Endothelial cell of umbilical vein (primary cell): ENCODE results near the gene TUBB4B. TPM values are rescaled to one million over a fixed set of nuclear protein-coding genes. Genes with fewer than 3 reads are reported as not detected.

Experiments used
- BruUV-seq: library from RNA; stranded (reverse); fragments of 400-500 nt; replicated peaks from 2 replicates; lab custom pipeline; 2021; lab: Mats Ljungman, UMichigan
- CTCF ChIA-PET: fragments of 300-600, 350-600 bp; sonication (Branson Sonifier 250); formaldehyde crosslinking; loops from one replicate; lab custom pipeline; 2021; ENCODE audit warnings: antibody characterized with exemption, inconsistent platforms; lab: Charles Lee
- POLR2A ChIA-PET: fragments of 300-600, 350-600 bp; sonication (Branson Sonifier 250); formaldehyde crosslinking; loops from one replicate; lab custom pipeline; 2021; ENCODE audit warnings: antibody characterized with exemption, inconsistent platforms; lab: Charles Lee
- DNase-seq: peaks from one replicate; pipeline ENCODE4 v3.0.0-alpha.2; 2011; ENCODE audit warnings: low read depth, low spot score
- FAIRE-seq: peaks from 2 replicates; lab custom pipeline; 2011; peaks lifted over from hg19 to GRCh38; lab: Jason Lieb, UNC
- H2AFZ ChIP-seq: 2 replicates; pipeline ENCODE4 v1.6.0; 2012; ENCODE audit warnings: low read depth, low read length, control low read depth, inconsistent platforms
- H3K27ac ChIP-seq: 2 replicates; pipeline ENCODE4 v1.5.1; 2011; ENCODE audit warnings: low read depth, mild to moderate bottlenecking, control low read depth, low read length, moderate library complexity; ENCODE audit not compliant: insufficient read depth
- H3K27me3 ChIP-seq, 2 experiments: 2 replicates each; pipeline versions ENCODE4 v1.6.0 to v1.6.1; 2011; ENCODE audit warnings: low read length in 2 of 2, mixed read lengths in 1 of 2; ENCODE audit not compliant: control insufficient read depth in 2 of 2, insufficient read depth in 2 of 2
- H3K36me3 ChIP-seq, 2 experiments: 2 replicates in 1 of 2; 3 replicates in 1 of 2; pipeline ENCODE4 v1.5.1; 2011; ENCODE audit warnings: low read length in 2 of 2, mild to moderate bottlenecking in 1 of 2, moderate library complexity in 1 of 2; ENCODE audit not compliant: control insufficient read depth in 2 of 2, insufficient read depth in 2 of 2; ENCODE audit errors: extremely low read depth in 1 of 2
- H3K4me1 ChIP-seq: 3 replicates; pipeline ENCODE4 v1.5.1; 2011; ENCODE audit warnings: mild to moderate bottlenecking, low read length; ENCODE audit not compliant: control insufficient read depth, insufficient read depth; ENCODE audit errors: extremely low read depth
- H3K4me2 ChIP-seq: 2 replicates; pipeline ENCODE4 v1.6.1; 2011; ENCODE audit warnings: low read length, control low read depth, mixed read lengths; ENCODE audit not compliant: insufficient read depth
- H3K4me3 ChIP-seq, 3 experiments: fragments of 200-600 bp in 1 of 3; sonication (generic), shearing (Covaris generic) in 1 of 3; replicated peaks in 1 of 3; 2 replicates each; pipeline ENCODE4 v1.5.1; 2011 to 2016; ENCODE audit warnings: control low read depth in 3 of 3, low read length in 3 of 3, mild to moderate bottlenecking in 2 of 3, inconsistent platforms in 1 of 3, low read depth in 1 of 3, moderate library complexity in 1 of 3; ENCODE audit not compliant: insufficient read depth in 1 of 3
- H3K79me2 ChIP-seq: 2 replicates; pipeline ENCODE4 v1.6.0; 2012; ENCODE audit warnings: low read length, inconsistent platforms; ENCODE audit not compliant: control insufficient read depth, insufficient read depth
- H3K9ac ChIP-seq: replicated peaks from 2 replicates; pipeline ENCODE3; 2011; ENCODE audit warnings: low read length, control low read depth; ENCODE audit not compliant: insufficient read depth; ENCODE audit errors: extremely low read depth
- H3K9me1 ChIP-seq: replicated peaks from 3 replicates; pipeline ENCODE4 v1.6.0; 2011; ENCODE audit warnings: mild to moderate bottlenecking, low read length; ENCODE audit not compliant: control insufficient read depth, insufficient read depth; ENCODE audit errors: extremely low read depth
- H3K9me3 ChIP-seq: replicated peaks from 2 replicates; pipeline ENCODE4 v1.5.1; 2012; ENCODE audit warnings: low read length, inconsistent platforms; ENCODE audit not compliant: control insufficient read depth, insufficient read depth
- H4K20me1 ChIP-seq: replicated peaks from 2 replicates; pipeline ENCODE3; 2011; ENCODE audit warnings: mild to moderate bottlenecking, low read length; ENCODE audit not compliant: control insufficient read depth, insufficient read depth; ENCODE audit errors: extremely low read depth
- EZH2 ChIP-seq: IDR thresholded peaks from 2 replicates; pipeline ENCODE4 v1.6.1; 2012; ENCODE audit warnings: borderline replicate concordance, low read depth, mild to moderate bottlenecking, moderate library complexity, low read length, inconsistent platforms; ENCODE audit not compliant: severe bottlenecking
- FOS ChIP-seq: IDR thresholded peaks from 2 replicates; pipeline ENCODE4 v1.6.1; 2011; ENCODE audit warnings: mild to moderate bottlenecking, low read length, moderate library complexity, borderline replicate concordance; ENCODE audit not compliant: insufficient read depth
- GATA2 ChIP-seq: IDR thresholded peaks from 2 replicates; pipeline ENCODE4 v1.7.0; 2011; ENCODE audit warnings: low read depth, mild to moderate bottlenecking, moderate library complexity, mixed read lengths, low read length; ENCODE audit not compliant: insufficient read length, insufficient read depth
- JUN ChIP-seq: IDR thresholded peaks from 2 replicates; pipeline ENCODE4 v1.6.1; 2011; ENCODE audit warnings: borderline replicate concordance, low read depth; ENCODE audit not compliant: insufficient read length, insufficient read depth
- MAX ChIP-seq: IDR thresholded peaks from 2 replicates; pipeline ENCODE4 v1.6.1; 2011; ENCODE audit not compliant: insufficient read depth, insufficient read length
- MYC ChIP-seq: IDR thresholded peaks from one replicate; pipeline ENCODE4 v1.6.1; 2011; ENCODE audit warnings: mild to moderate bottlenecking, low read depth, low read length
- POLR2A ChIP-seq: IDR thresholded peaks from 2 replicates; pipeline ENCODE4 v1.6.1; 2012; ENCODE audit warnings: low read depth, mild to moderate bottlenecking, control low read depth, low read length
- POLR2AphosphoS5 ChIP-seq: IDR thresholded peaks from 2 replicates; pipeline ENCODE4 v1.6.1; 2012; ENCODE audit warnings: low read depth, mild to moderate bottlenecking, control low read depth, low read length, moderate library complexity; ENCODE audit not compliant: insufficient read depth
- dilution Hi-C: fragments of 300-500 bp; cut with MboI; formaldehyde crosslinking; loops from one replicate; pipeline ENCODE4 v1.15.0; 2019; ENCODE audit warnings: low sequenced_read_pairs; ENCODE audit not compliant: extremely low pct_ligation_motif_present
- intact Hi-C: fragments of 100-400 bp; cut with micrococcal nuclease; formaldehyde crosslinking; loops from one replicate; pipeline ENCODE4 v1.10.0; 2022
- polyA plus RNA-seq, 4 experiments: library from polyadenylated mRNA; depleted of rRNA in 3 of 4; stranded (reverse) in 3 of 4; unstranded in 1 of 4; fragments of >200 nt; gene quantifications; 2 replicates each; pipeline versions ENCODE4 v1.2.1 to v1.2.3, GENCODE V29; 2011 to 2012; ENCODE audit warnings: missing spikeins in 1 of 4
- total RNA-seq: library from RNA; stranded (reverse); gene quantifications from 2 replicates; pipeline ENCODE4 v1.2.3, GENCODE V29; 2021
- TF ChIP-seq, protein P1 (sequence below), 2 donors: IDR thresholded peaks; 1 replicate in 1 of 2; 2 replicates in 1 of 2; pipeline ENCODE4 v1.5.1; 2011; ENCODE audit warnings: low read length in 2 of 2, mild to moderate bottlenecking in 2 of 2, moderate library complexity in 2 of 2, control low read depth in 1 of 2, inconsistent platforms in 1 of 2, low read depth in 1 of 2; ENCODE audit not compliant: insufficient read depth in 1 of 2; ENCODE audit errors: extremely low read depth in 1 of 2

TUBB4B gene
- total and polyA plus RNA-seq, 2 donors (not counting 3 experiments of a cell fraction or from before 2014, with no cell fraction given) = 418 to 558 TPM

DNA sequence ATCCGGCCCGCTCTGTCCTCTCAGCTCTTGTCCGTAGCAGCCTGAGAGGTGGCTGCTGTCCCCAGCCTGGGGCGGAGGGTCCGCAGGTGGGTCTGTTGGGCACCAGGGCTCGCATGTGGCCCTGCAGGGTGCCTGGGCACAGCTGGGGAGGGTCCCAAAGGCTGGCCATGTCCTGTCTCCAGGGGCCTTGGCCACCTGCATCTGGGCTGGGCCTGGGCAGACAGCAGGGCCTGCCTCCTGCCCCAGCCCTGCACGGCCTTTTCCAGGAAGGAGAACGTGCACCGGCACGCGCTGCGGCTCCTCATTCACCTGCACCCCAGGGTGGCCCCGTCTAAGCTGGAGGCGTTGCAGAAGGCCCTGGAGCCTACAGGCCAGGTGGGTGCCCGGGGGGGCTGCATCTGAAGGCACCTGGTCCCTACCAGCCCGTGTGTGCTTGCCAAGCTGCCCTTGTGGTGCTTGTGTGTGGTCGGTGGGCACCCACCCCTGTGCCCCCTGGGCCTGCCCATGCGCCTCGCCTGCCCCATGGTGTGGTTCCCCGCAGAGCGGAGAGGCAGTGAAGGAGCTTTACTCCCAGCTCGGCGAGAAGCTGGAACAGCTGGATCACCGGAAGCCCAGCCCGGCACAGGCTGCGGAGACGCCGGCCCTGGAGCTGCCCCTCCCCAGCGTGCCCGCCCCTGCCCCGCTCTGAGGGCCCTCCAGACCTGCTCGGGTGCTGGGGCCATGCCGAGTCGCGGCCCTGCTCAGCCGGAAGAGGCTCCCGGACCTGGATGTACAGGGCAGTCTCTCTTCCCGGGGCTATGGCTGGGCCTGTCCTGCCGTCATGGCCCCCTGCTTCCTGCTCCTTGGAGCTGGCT, 31.4 kb downstream of the TUBB4B start:
- Histone ChIP-seq H3K4me3 (no peak overlapping the region), H3K4me2 (no peak overlapping the region), H3K9me3 (no peaks in the 10 kb centered on the region), H4K20me1 (no peaks in the 10 kb centered on the region), H3K27me3 (no peaks in the 10 kb centered on the region), H3K4me1 (peaks cover 35% of the 10 kb centered on the region), H3K9ac (no peak overlapping the region), H3K9me1 (no peaks in the 10 kb centered on the region), H3K36me3 (peaks cover 0 to 23% of the 10 kb centered on the region in 2 experiments), H3K27ac (no peak overlapping the region), H3K79me2 (no peaks in the 10 kb centered on the region), H2AFZ (no peak overlapping the region)
- FAIRE-seq (no peak), DNase-seq (no peak)
- no TSS peak for BruUV-seq
- ChIA-PET CTCF (interaction anchor here (0.5 to 0.6 kb wide), 2 partner anchors 11 to 24 kb away, joined by 3 read pairs; no protein-coding TSS in a partner anchor), POLR2A (no interaction called here)
- no peak for TF ChIP-seq MAX
- no peak for TF ChIP-seq POLR2A
- intact Hi-C loops (no loop called here), dilution Hi-C loops (no loop called here)

GRCh38 chr9:137273095-137273490, 32.0 kb downstream of the TUBB4B start:
- H3K79me2 ChIP-seq = peaks cover 4% of the 10 kb centered on the region
- FAIRE-seq (no peak), DNase-seq (no peak)
- H3K9ac ChIP-seq = no peak overlapping the region
- H3K27ac ChIP-seq = no peak overlapping the region
- H3K9me3 ChIP-seq = no peaks in the 10 kb centered on the region
- no peaks in the 10 kb centered on the region for H3K9me1 ChIP-seq
- BruUV-seq = TSS peak; percentile 26
- H3K4me1 ChIP-seq = peaks cover 30% of the 10 kb centered on the region
- H3K4me2 ChIP-seq = no peak overlapping the region
- intact Hi-C loops (no loop called here), dilution Hi-C loops (no loop called here)
- H3K4me3 ChIP-seq = no peak overlapping the region
- H2AFZ ChIP-seq = no peak overlapping the region
- TF ChIP-seq POLR2A (no peak), POLR2AphosphoS5 (no peak), FOS (no peak), GATA2 (no peak), EZH2 (no peak), MAX (no peak), MYC (no peak), JUN (no peak)
- TF ChIP-seq, protein P1, sequence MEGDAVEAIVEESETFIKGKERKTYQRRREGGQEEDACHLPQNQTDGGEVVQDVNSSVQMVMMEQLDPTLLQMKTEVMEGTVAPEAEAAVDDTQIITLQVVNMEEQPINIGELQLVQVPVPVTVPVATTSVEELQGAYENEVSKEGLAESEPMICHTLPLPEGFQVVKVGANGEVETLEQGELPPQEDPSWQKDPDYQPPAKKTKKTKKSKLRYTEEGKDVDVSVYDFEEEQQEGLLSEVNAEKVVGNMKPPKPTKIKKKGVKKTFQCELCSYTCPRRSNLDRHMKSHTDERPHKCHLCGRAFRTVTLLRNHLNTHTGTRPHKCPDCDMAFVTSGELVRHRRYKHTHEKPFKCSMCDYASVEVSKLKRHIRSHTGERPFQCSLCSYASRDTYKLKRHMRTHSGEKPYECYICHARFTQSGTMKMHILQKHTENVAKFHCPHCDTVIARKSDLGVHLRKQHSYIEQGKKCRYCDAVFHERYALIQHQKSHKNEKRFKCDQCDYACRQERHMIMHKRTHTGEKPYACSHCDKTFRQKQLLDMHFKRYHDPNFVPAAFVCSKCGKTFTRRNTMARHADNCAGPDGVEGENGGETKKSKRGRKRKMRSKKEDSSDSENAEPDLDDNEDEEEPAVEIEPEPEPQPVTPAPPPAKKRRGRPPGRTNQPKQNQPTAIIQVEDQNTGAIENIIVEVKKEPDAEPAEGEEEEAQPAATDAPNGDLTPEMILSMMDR (IDR thresholded peaks at IDR 0.05; ENCODE audit: extremely low read depth in 1 of 2, insufficient read depth in 1 of 2, low read depth in 1 of 2, low read length in 2 of 2) = no peak
- H3K36me3 ChIP-seq = peaks cover 0 to 21% of the 10 kb centered on the region in 2 experiments
- H4K20me1 ChIP-seq = no peaks in the 10 kb centered on the region
- POLR2A ChIA-PET = no interaction called here
- no peaks in the 10 kb centered on the region for H3K27me3 ChIP-seq
- CTCF ChIA-PET = interaction anchor here (0.5 kb wide), 1 partner anchor 12 kb away, joined by 3 read pairs; no protein-coding TSS in a partner anchor
